Lower leg skin (tissue), 3 donors: ENCODE data around the gene CCDC91.

Experiments used
- CTCF ChIP-seq, 3 donors: fragments of 450-650 bp; IDR thresholded peaks; one replicate each; pipeline ENCODE4 v1.5.1; 2016; ENCODE audit warnings: antibody characterized with exemption in 3 of 3, mild to moderate bottlenecking in 3 of 3, moderate library complexity in 2 of 3
- POLR2A ChIP-seq, 2 donors: fragments of 450-650 bp; IDR thresholded peaks; one replicate each; pipeline ENCODE4 v1.6.1; 2016 to 2017; ENCODE audit warnings: antibody characterized with exemption in 2 of 2, mild to moderate bottlenecking in 1 of 2, moderate library complexity in 1 of 2

DNA sequence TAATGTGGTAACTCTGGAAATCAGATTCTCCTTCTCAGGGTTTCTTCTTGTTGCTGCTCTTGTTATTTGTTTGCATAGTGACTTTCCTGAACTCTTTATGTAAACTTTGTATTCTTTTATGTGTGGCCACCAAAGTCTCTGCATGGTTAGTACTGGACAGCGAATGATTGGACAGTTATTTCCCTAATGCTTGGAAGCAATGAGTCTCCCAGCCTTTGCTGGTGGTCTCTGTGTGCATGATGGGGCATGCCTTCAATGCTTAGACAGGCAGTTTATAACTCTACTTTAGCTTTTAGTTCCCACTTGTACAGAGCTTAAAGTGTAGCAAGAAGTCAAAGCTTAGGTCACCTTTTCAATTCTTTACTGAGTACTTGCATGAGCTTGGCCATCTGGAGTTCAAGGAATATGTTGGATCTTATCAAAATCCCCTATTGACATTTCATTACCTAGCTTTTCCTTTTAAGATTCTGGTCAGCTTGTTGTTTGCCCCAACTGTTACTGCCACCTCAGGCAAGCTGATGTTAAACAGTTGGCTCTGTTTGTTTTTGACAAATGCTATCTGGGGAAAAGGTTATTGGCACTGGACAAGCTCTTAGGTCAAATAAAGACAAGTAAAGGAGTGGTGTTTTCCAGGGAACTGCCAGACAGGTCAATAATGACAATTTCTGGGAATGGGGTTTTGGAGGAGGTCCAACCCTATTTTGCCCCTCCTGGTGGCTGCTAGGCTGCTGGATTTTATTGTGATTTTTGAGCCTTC, 12.3 kb downstream of the CCDC91 start:
- no peak for TF ChIP-seq CTCF (IDR thresholded peaks at IDR 0.05)
- TF ChIP-seq POLR2A (IDR thresholded peaks at IDR 0.05) = no peak
